MM.1S (cell line): ENCODE data around the gene KANSL2.
"Not testable (repeated sequence)": the region's sequence is repeated elsewhere in the genome, so short reads cannot be mapped to it uniquely, and the experiment has no call there.

Source experiments
- CTCF ChIP-seq: fragments of 300-600 bp; sonication (generic); IDR thresholded peaks from 2 replicates; pipeline ENCODE4 v1.5.1; 2016; ENCODE audit warnings: antibody characterized with exemption, low read length, mixed read lengths
- EZH2 ChIP-seq: fragments of 300-600 bp; sonication (generic); optimal IDR thresholded peaks from 2 replicates; pipeline ENCODE3; 2017; ENCODE audit warnings: low read depth, mild to moderate bottlenecking, antibody characterized with exemption, low read length, mixed read lengths
- EZH2phosphoT487 ChIP-seq: fragments of 300-600 bp; sonication (generic); IDR thresholded peaks from 2 replicates; pipeline ENCODE4 v1.6.1; 2018; ENCODE audit warnings: antibody characterized with exemption, low read length

- not testable (repeated sequence) for TF ChIP-seq CTCF, EZH2phosphoT487, EZH2
Observed at GRCh38 chr12:48720737-48721136, 38.7 kb upstream of the KANSL2 start.
